ENCODE data around the gene CPPED1.
"Not testable (repeated sequence)": the region's sequence is repeated elsewhere in the genome, so short reads cannot be mapped to it uniquely, and the experiment has no call there.

DNA sequence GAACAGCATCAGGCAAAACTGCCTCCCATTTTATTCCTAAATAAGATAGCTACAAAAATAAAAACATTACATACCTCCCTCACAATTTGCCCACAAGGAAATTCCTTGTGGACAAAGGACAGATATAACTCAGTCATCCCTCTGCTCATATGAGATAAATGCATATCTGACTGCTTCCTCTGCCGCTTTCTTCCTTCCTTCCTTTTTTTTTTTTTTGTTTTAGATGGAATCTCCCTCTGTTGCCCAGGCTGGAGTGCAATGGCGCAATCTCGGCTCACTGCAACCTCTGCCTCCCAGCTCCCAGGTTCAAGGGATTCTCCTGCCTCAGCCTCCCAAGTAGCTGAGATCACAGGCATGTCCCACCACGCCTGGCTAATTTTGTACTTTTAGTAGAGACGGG is 9.6 kb upstream of the CPPED1 start:
- not testable (repeated sequence) for TF ChIP-seq EZH2 (IDR thresholded peaks at IDR 0.05); POLR2AphosphoS5 (IDR thresholded peaks at IDR 0.05; ENCODE audit: borderline replicate concordance, low read depth, low read length); FOXP2 (optimal IDR thresholded peaks at IDR 0.05; ENCODE audit: control extremely low read depth, extremely low read length, insufficient read depth)
